ENCODE results near the gene OSBPL2. TPM values are rescaled to one million over a fixed set of nuclear protein-coding genes. Genes with fewer than 3 reads are reported as not detected.

Gene OSBPL2
- total and polyA plus RNA-seq, 2 donors (not counting 3 experiments of a cell fraction or from before 2014, with no cell fraction given): 13.1 to 33.0 TPM

DNA sequence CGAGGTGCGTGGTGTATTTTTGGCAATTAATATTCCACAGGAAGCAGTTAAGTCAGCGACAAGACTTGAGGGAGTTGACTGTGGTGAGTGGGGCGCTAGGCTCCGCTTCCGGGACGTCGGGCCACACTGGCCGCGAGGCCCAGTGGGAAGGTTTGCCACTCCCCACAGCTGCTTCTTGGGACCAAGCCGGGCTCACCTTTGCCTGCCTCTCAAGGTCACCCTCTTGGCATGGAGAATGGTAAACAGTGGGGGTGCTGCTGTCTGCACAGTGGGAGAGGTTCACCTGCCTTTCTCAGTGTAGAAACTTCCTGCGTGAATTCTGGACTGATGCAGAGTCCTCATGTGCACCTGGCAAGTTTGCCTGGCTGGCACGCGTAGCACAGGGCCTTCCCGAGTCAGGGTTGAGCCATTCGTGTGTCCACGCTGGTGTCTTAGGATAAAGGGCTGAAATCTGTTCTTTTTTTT lies 6.4 kb downstream of the OSBPL2 start:
- DNase-seq (ENCODE audit: low read depth, low spot score) (no peak), FAIRE-seq (no peak)
- Histone ChIP-seq H3K27ac (ENCODE audit: insufficient read depth, low read depth, low read length) (no peak overlapping the region), H3K4me3 (replicated peaks in 1 of 3; ENCODE audit: insufficient read depth in 1 of 3, low read depth in 1 of 3, low read length in 3 of 3) (no peak overlapping the region), H3K9me1 (replicated peaks; ENCODE audit: control insufficient read depth, extremely low read depth, insufficient read depth, low read length) (no peaks in the 10 kb centered on the region), H3K79me2 (ENCODE audit: control insufficient read depth, insufficient read depth, low read length) (peaks cover 3% of the 10 kb centered on the region), H3K4me1 (ENCODE audit: control insufficient read depth, extremely low read depth, insufficient read depth, low read length) (no peaks in the 10 kb centered on the region), H2AFZ (ENCODE audit: low read depth, low read length) (no peak overlapping the region), H3K36me3 (ENCODE audit: control insufficient read depth in 2 of 2, extremely low read depth in 1 of 2, insufficient read depth in 2 of 2, low read length in 2 of 2) (peaks cover 0 to 6% of the 10 kb centered on the region in 2 experiments), H3K27me3 (ENCODE audit: control insufficient read depth in 2 of 2, insufficient read depth in 2 of 2, low read length in 2 of 2) (no peaks in the 10 kb centered on the region), H3K9ac (replicated peaks; ENCODE audit: extremely low read depth, insufficient read depth, low read length) (no peak overlapping the region), H3K9me3 (replicated peaks; ENCODE audit: control insufficient read depth, insufficient read depth, low read length) (no peaks in the 10 kb centered on the region), H3K4me2 (ENCODE audit: insufficient read depth, low read length) (no peak overlapping the region), H4K20me1 (replicated peaks; ENCODE audit: control insufficient read depth, extremely low read depth, insufficient read depth, low read length) (no peaks in the 10 kb centered on the region)
- ChIA-PET POLR2A (no interaction called here), CTCF (no interaction called here)
- BruUV-seq (replicated peaks): no TSS peak
- intact Hi-C loops (cut with micrococcal nuclease): no loop called here
- dilution Hi-C loops (cut with MboI; ENCODE audit: extremely low pct_ligation_motif_present, low sequenced_read_pairs): no loop called here
- TF ChIP-seq JUN (IDR thresholded peaks at IDR 0.05; ENCODE audit: borderline replicate concordance, insufficient read depth, insufficient read length, low read depth) (no peak), GATA2 (IDR thresholded peaks at IDR 0.05; ENCODE audit: insufficient read depth, insufficient read length, low read depth, low read length) (no peak), POLR2AphosphoS5 (IDR thresholded peaks at IDR 0.05; ENCODE audit: insufficient read depth, low read depth, low read length) (no peak), POLR2A (IDR thresholded peaks at IDR 0.05; ENCODE audit: low read depth, low read length) (no peak)
- TF ChIP-seq, protein P1, sequence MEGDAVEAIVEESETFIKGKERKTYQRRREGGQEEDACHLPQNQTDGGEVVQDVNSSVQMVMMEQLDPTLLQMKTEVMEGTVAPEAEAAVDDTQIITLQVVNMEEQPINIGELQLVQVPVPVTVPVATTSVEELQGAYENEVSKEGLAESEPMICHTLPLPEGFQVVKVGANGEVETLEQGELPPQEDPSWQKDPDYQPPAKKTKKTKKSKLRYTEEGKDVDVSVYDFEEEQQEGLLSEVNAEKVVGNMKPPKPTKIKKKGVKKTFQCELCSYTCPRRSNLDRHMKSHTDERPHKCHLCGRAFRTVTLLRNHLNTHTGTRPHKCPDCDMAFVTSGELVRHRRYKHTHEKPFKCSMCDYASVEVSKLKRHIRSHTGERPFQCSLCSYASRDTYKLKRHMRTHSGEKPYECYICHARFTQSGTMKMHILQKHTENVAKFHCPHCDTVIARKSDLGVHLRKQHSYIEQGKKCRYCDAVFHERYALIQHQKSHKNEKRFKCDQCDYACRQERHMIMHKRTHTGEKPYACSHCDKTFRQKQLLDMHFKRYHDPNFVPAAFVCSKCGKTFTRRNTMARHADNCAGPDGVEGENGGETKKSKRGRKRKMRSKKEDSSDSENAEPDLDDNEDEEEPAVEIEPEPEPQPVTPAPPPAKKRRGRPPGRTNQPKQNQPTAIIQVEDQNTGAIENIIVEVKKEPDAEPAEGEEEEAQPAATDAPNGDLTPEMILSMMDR (IDR thresholded peaks at IDR 0.05; ENCODE audit: extremely low read depth in 1 of 2, insufficient read depth in 1 of 2, low read depth in 1 of 2, low read length in 2 of 2): no peak
- TF ChIP-seq, protein P2, sequence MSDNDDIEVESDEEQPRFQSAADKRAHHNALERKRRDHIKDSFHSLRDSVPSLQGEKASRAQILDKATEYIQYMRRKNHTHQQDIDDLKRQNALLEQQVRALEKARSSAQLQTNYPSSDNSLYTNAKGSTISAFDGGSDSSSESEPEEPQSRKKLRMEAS (IDR thresholded peaks at IDR 0.05; ENCODE audit: insufficient read depth, insufficient read length): no peak

DNA sequence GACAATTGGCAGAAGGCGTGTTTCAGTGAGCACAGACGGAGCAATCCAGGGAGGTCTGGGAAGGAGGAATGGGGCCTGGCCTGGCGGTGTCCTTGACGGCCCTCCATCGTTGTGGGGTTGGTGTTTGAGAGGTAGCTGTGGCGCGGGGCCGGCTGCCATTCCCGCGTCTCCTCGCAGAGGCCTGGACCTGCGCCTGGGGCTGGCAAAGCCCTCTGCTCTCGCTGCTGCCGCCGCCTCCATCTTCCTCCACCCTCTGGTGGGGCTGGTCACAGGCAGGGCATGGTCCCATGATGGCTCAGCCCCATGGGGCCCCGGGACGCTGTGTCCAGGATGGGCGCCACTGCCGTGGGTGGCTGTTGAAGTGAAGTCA lies 7.6 kb downstream of the OSBPL2 start:
- Histone ChIP-seq H3K79me2 (ENCODE audit: control insufficient read depth, insufficient read depth, low read length) (no peaks in the 10 kb centered on the region), H2AFZ (ENCODE audit: low read depth, low read length) (no peak overlapping the region), H4K20me1 (replicated peaks; ENCODE audit: control insufficient read depth, extremely low read depth, insufficient read depth, low read length) (no peaks in the 10 kb centered on the region), H3K9me3 (replicated peaks; ENCODE audit: control insufficient read depth, insufficient read depth, low read length) (no peaks in the 10 kb centered on the region), H3K4me1 (ENCODE audit: control insufficient read depth, extremely low read depth, insufficient read depth, low read length) (no peaks in the 10 kb centered on the region), H3K4me3 (replicated peaks in 1 of 3; ENCODE audit: insufficient read depth in 1 of 3, low read depth in 1 of 3, low read length in 3 of 3) (no peak overlapping the region), H3K36me3 (ENCODE audit: control insufficient read depth in 2 of 2, extremely low read depth in 1 of 2, insufficient read depth in 2 of 2, low read length in 2 of 2) (peaks cover 0 to 6% of the 10 kb centered on the region in 2 experiments), H3K27ac (ENCODE audit: insufficient read depth, low read depth, low read length) (no peak overlapping the region), H3K4me2 (ENCODE audit: insufficient read depth, low read length) (no peak overlapping the region), H3K9me1 (replicated peaks; ENCODE audit: control insufficient read depth, extremely low read depth, insufficient read depth, low read length) (no peaks in the 10 kb centered on the region), H3K27me3 (ENCODE audit: control insufficient read depth in 2 of 2, insufficient read depth in 2 of 2, low read length in 2 of 2) (no peaks in the 10 kb centered on the region), H3K9ac (replicated peaks; ENCODE audit: extremely low read depth, insufficient read depth, low read length) (no peak overlapping the region)
- no peak for FAIRE-seq
- ChIA-PET CTCF (no interaction called here), POLR2A (no interaction called here)
- DNase-seq (ENCODE audit: low read depth, low spot score): no peak
- intact Hi-C loops (cut with micrococcal nuclease) (no loop called here), dilution Hi-C loops (cut with MboI; ENCODE audit: extremely low pct_ligation_motif_present, low sequenced_read_pairs) (no loop called here)
- no peak for TF ChIP-seq POLR2A (IDR thresholded peaks at IDR 0.05; ENCODE audit: low read depth, low read length)
- TF ChIP-seq MYC (IDR thresholded peaks at IDR 0.05; ENCODE audit: low read depth, low read length): no peak
- TF ChIP-seq JUN (IDR thresholded peaks at IDR 0.05; ENCODE audit: borderline replicate concordance, insufficient read depth, insufficient read length, low read depth): no peak
- no peak for TF ChIP-seq EZH2 (IDR thresholded peaks at IDR 0.05; ENCODE audit: borderline replicate concordance, low read depth, low read length, severe bottlenecking)
- TF ChIP-seq FOS (IDR thresholded peaks at IDR 0.05; ENCODE audit: borderline replicate concordance, insufficient read depth, low read length): no peak
- TF ChIP-seq, protein P1 (IDR thresholded peaks at IDR 0.05; ENCODE audit: extremely low read depth in 1 of 2, insufficient read depth in 1 of 2, low read depth in 1 of 2, low read length in 2 of 2): no peak
- TF ChIP-seq GATA2 (IDR thresholded peaks at IDR 0.05; ENCODE audit: insufficient read depth, insufficient read length, low read depth, low read length): no peak
- TF ChIP-seq POLR2AphosphoS5 (IDR thresholded peaks at IDR 0.05; ENCODE audit: insufficient read depth, low read depth, low read length): no peak
- TF ChIP-seq, protein P2 (IDR thresholded peaks at IDR 0.05; ENCODE audit: insufficient read depth, insufficient read length): no peak
- no TSS peak for BruUV-seq (replicated peaks)

Measured in endothelial cell of umbilical vein (primary cell).